PFSK-1 (cell line): ENCODE results near the gene CARTPT.

ENCODE experiments used
- FOXP2 ChIP-seq: optimal IDR thresholded peaks from 2 replicates; pipeline ENCODE3; 2011; ENCODE audit warnings: borderline replicate concordance, control low read depth, inconsistent platforms; ENCODE audit not compliant: insufficient read depth; ENCODE audit errors: extremely low read length, extremely low read depth
- POLR2AphosphoS5 ChIP-seq: IDR thresholded peaks from 2 replicates; pipeline ENCODE4 v1.6.1; 2012; ENCODE audit warnings: low read depth, mild to moderate bottlenecking, control low read depth, low read length, moderate library complexity
- REST ChIP-seq, 2 experiments: IDR thresholded peaks; 2 replicates each; pipeline versions ENCODE4 v1.6.1 to v1.8.0; 2011 to 2012; ENCODE audit warnings: low read depth in 2 of 2, low read length in 2 of 2, control low read depth in 1 of 2, inconsistent platforms in 1 of 2, mild to moderate bottlenecking in 1 of 2, moderate library complexity in 1 of 2; ENCODE audit not compliant: insufficient read depth in 1 of 2
- SIN3A ChIP-seq: IDR thresholded peaks from 2 replicates; pipeline ENCODE4 v1.6.1; 2012; ENCODE audit warnings: mild to moderate bottlenecking, low read length, moderate library complexity, borderline replicate concordance; ENCODE audit not compliant: insufficient read depth
- TAF1 ChIP-seq: IDR thresholded peaks from 2 replicates; pipeline ENCODE4 v1.6.1; 2012; ENCODE audit warnings: low read length, control low read depth, borderline replicate concordance; ENCODE audit not compliant: insufficient read depth

Gene CARTPT

GRCh38 chr5:71747182-71747581 lies 28.1 kb downstream of the CARTPT start:
- TF ChIP-seq REST (IDR thresholded peaks at IDR 0.05; ENCODE audit: insufficient read depth in 1 of 2, low read depth in 2 of 2, low read length in 2 of 2) (no peak), TAF1 (no peak), SIN3A (no peak)

- TF ChIP-seq TAF1 (no peak), FOXP2 (no peak), REST (IDR thresholded peaks at IDR 0.05; ENCODE audit: insufficient read depth in 1 of 2, low read depth in 2 of 2, low read length in 2 of 2) (no peak), POLR2AphosphoS5 (no peak), SIN3A (no peak)
Observed at GRCh38 chr5:71748360-71748759, 29.3 kb downstream of the CARTPT start.

- TF ChIP-seq FOXP2, result no peak
- no peak for TF ChIP-seq TAF1
- TF ChIP-seq SIN3A, result no peak
Observed at GRCh38 chr5:71751422-71751821, 32.3 kb downstream of the CARTPT start.

GRCh38 chr5:71752441-71753190 lies 33.5 kb downstream of the CARTPT start:
- TF ChIP-seq TAF1, result no peak
- no peak for TF ChIP-seq REST (IDR thresholded peaks at IDR 0.05; ENCODE audit: insufficient read depth in 1 of 2, low read depth in 2 of 2, low read length in 2 of 2)
- TF ChIP-seq POLR2AphosphoS5, result no peak

GRCh38 chr5:71757590-71758543 lies 38.8 kb downstream of the CARTPT start:
- TF ChIP-seq SIN3A (no peak), FOXP2 (no peak), TAF1 (no peak), REST (IDR thresholded peaks at IDR 0.05; ENCODE audit: insufficient read depth in 1 of 2, low read depth in 2 of 2, low read length in 2 of 2) (no peak), POLR2AphosphoS5 (no peak)
